Activated naive CD4-positive, alpha-beta T cell treated with anti-CD3 and anti-CD28 coated beads, Interleukin-2, amount 10 ng/mL, durations not matched to agents 7 days and 5 days (primary cell): ENCODE results near the gene DLEC1.

Source experiments
- CTCF ChIA-PET: fragments of 350-600 bp; sonication (Branson Sonifier 250); formaldehyde crosslinking; loops from one replicate; lab custom pipeline; 2021; ENCODE audit warnings: antibody characterized with exemption; lab: Charles Lee
- DNase-seq: peaks from one replicate; pipeline ENCODE4 v3.0.0-alpha.2; 2020
- H3K27ac Mint-ChIP-seq: one replicate; pipeline ENCODE4 v1.8.0; 2021; ENCODE audit warnings: mild to moderate bottlenecking, moderate library complexity, mixed read lengths
- H3K27me3 Mint-ChIP-seq: one replicate; pipeline ENCODE4 v1.8.0; 2021; ENCODE audit warnings: mild to moderate bottlenecking, mixed read lengths
- H3K36me3 Mint-ChIP-seq: one replicate; pipeline ENCODE4 v1.8.0; 2021; ENCODE audit warnings: mixed read lengths
- H3K4me1 Mint-ChIP-seq: one replicate; pipeline ENCODE4 v1.8.0; 2021; ENCODE audit warnings: mixed read lengths
- H3K4me3 Mint-ChIP-seq: one replicate; pipeline ENCODE4 v1.8.0; 2021; ENCODE audit warnings: mild to moderate bottlenecking, moderate library complexity, mixed read lengths
- H3K9me3 Mint-ChIP-seq: one replicate; pipeline ENCODE4 v1.8.0; 2021; ENCODE audit warnings: mixed read lengths

DLEC1 gene

GRCh38 chr3:38018296-38019266, 20.4 kb upstream of the DLEC1 start:
- DNase-seq = peak; percentile 18
- CTCF ChIA-PET = no interaction called here

GRCh38 chr3:38019658-38020341, 19.2 kb upstream of the DLEC1 start:
- DNase-seq = no peak
- Mint-ChIP-seq H3K4me3 (no peak overlapping the region), H3K9me3 (no peaks in the 10 kb centered on the region), H3K36me3 (peaks cover 39% of the 10 kb centered on the region), H3K27me3 (no peaks in the 10 kb centered on the region), H3K4me1 (peaks cover 27% of the 10 kb centered on the region), H3K27ac (no peak overlapping the region)
- CTCF ChIA-PET = interaction anchor here (2.4 kb wide), 1 partner anchor 14 kb away, joined by 9 read pairs; no protein-coding TSS in a partner anchor

More at GRCh38 chr3:38018296-38019266, 20.4 kb upstream of the DLEC1 start:
- H3K4me1 Mint-ChIP-seq = peaks cover 20% of the 10 kb centered on the region
- H3K27me3 Mint-ChIP-seq = no peaks in the 10 kb centered on the region
- no peaks in the 10 kb centered on the region for H3K9me3 Mint-ChIP-seq
- no peak overlapping the region for H3K27ac Mint-ChIP-seq
- peaks cover 46% of the 10 kb centered on the region for H3K36me3 Mint-ChIP-seq
- no peak overlapping the region for H3K4me3 Mint-ChIP-seq

GRCh38 chr3:38020342-38020726, 18.7 kb upstream of the DLEC1 start:
- H3K4me1 Mint-ChIP-seq = peaks cover 31% of the 10 kb centered on the region
- CTCF ChIA-PET = interaction anchor here (1.2 to 2.4 kb wide), 2 partner anchors 15 to 46 kb away, joined by 4 to 9 read pairs; no protein-coding TSS in a partner anchor
- peaks cover 34% of the 10 kb centered on the region for H3K36me3 Mint-ChIP-seq

GRCh38 chr3:38021196-38021595, 17.8 kb upstream of the DLEC1 start:
- Mint-ChIP-seq H3K27me3 (no peaks in the 10 kb centered on the region), H3K36me3 (peaks cover 27% of the 10 kb centered on the region), H3K4me3 (no peak overlapping the region), H3K9me3 (no peaks in the 10 kb centered on the region), H3K4me1 (peaks cover 37% of the 10 kb centered on the region), H3K27ac (no peak overlapping the region)
- no peak for DNase-seq
- CTCF ChIA-PET = interaction anchor here (1.2 to 2.4 kb wide), 2 partner anchors 16 to 47 kb away, joined by 4 to 9 read pairs; no protein-coding TSS in a partner anchor

More at GRCh38 chr3:38020342-38020726, 18.7 kb upstream of the DLEC1 start:
- DNase-seq = no peak
- no peaks in the 10 kb centered on the region for H3K27me3 Mint-ChIP-seq
- no peak overlapping the region for H3K4me3 Mint-ChIP-seq
- H3K9me3 Mint-ChIP-seq = no peaks in the 10 kb centered on the region
- no peak overlapping the region for H3K27ac Mint-ChIP-seq

- no peak for DNase-seq
- Mint-ChIP-seq H3K4me3 (no peak overlapping the region), H3K4me1 (peaks cover 37% of the 10 kb centered on the region), H3K36me3 (peaks cover 18% of the 10 kb centered on the region), H3K27ac (no peak overlapping the region), H3K27me3 (peaks cover 4% of the 10 kb centered on the region), H3K9me3 (no peaks in the 10 kb centered on the region)
- CTCF ChIA-PET = interaction anchor here (1.0 to 2.1 kb wide), 5 partner anchors 11 to 324 kb away, joined by 3 to 10 read pairs (median 3); no protein-coding TSS in a partner anchor
Observed at GRCh38 chr3:38022301-38022700, 16.7 kb upstream of the DLEC1 start.

- Mint-ChIP-seq H3K4me3 (peak overlapping the region; percentile 78), H3K4me1 (peaks cover 37% of the 10 kb centered on the region), H3K27ac (peak overlapping the region; percentile 96), H3K27me3 (peaks cover 12% of the 10 kb centered on the region), H3K36me3 (peaks cover 17% of the 10 kb centered on the region), H3K9me3 (no peaks in the 10 kb centered on the region)
- CTCF ChIA-PET = interaction anchor here (1.0 to 2.1 kb wide), 5 partner anchors 12 to 323 kb away, joined by 3 to 10 read pairs (median 3); no protein-coding TSS in a partner anchor
- no peak for DNase-seq
Observed at GRCh38 chr3:38022896-38023709, 15.9 kb upstream of the DLEC1 start.

GRCh38 chr3:38026856-38027255, 12.2 kb upstream of the DLEC1 start:
- Mint-ChIP-seq H3K27me3 (peaks cover 48% of the 10 kb centered on the region), H3K36me3 (peaks cover 6% of the 10 kb centered on the region), H3K4me1 (peaks cover 56% of the 10 kb centered on the region), H3K27ac (no peak overlapping the region), H3K9me3 (no peaks in the 10 kb centered on the region), H3K4me3 (no peak overlapping the region)
- CTCF ChIA-PET = interaction anchor here (1.4 kb wide), 1 partner anchor 30 kb away, joined by 4 read pairs; no protein-coding TSS in a partner anchor
- no peak for DNase-seq

GRCh38 chr3:38027466-38028465, 11.2 kb upstream of the DLEC1 start:
- CTCF ChIA-PET = interaction anchor here (1.1 kb wide), 1 partner anchor 31 kb away, joined by 3 read pairs; no protein-coding TSS in a partner anchor
- Mint-ChIP-seq H3K9me3 (no peaks in the 10 kb centered on the region), H3K27me3 (peaks cover 55% of the 10 kb centered on the region), H3K4me3 (peak overlapping the region; percentile 11), H3K27ac (no peak overlapping the region), H3K4me1 (peaks cover 57% of the 10 kb centered on the region), H3K36me3 (peaks cover 6% of the 10 kb centered on the region)
- DNase-seq = no peak

- Mint-ChIP-seq H3K9me3 (no peaks in the 10 kb centered on the region), H3K27ac (no peak overlapping the region), H3K4me3 (peak overlapping the region; percentile 45), H3K36me3 (peaks cover 8% of the 10 kb centered on the region), H3K4me1 (peaks cover 53% of the 10 kb centered on the region), H3K27me3 (peaks cover 62% of the 10 kb centered on the region)
- CTCF ChIA-PET = interaction anchor here (0.8 to 1.1 kb wide), 2 partner anchors 10 to 32 kb away, joined by 3 to 5 read pairs; partner anchors contain the start of gene DLEC1
- DNase-seq = no peak
Observed at GRCh38 chr3:38028621-38029361, 10.2 kb upstream of the DLEC1 start.

GRCh38 chr3:38029400-38030125, 9.4 kb upstream of the DLEC1 start, which contains the start of gene PLCD1:
Gene PLCD1, minus strand, starts transcription at chr3:38029642. Its CDS starts 103 bp downstream, at chr3:38029539.
- DNase-seq = peak; percentile 68
- Mint-ChIP-seq H3K4me3 (peak within 1 kb of the TSS; percentile 45), H3K9me3 (no peaks in the 10 kb centered on the region), H3K27ac (no peak within 1 kb of the TSS), H3K36me3 (peaks cover 8% of the 10 kb centered on the region), H3K4me1 (peaks cover 50% of the 10 kb centered on the region), H3K27me3 (peaks cover 69% of the 10 kb centered on the region)
- CTCF ChIA-PET = interaction anchor here (0.8 kb wide), 1 partner anchor 9 kb away, joined by 5 read pairs; the partner anchor contains the start of gene DLEC1
